ENCODE measurements around the gene NYNRIN.

GRCh38 chr14:24427537-24428508 lies 29.0 kb downstream of the NYNRIN start:
- TF ChIP-seq CTCF (IDR thresholded peaks at IDR 0.05) (no peak), ZFX (IDR thresholded peaks at IDR 0.05; ENCODE audit: borderline replicate concordance) (no peak)
